DND-41 (cell line): Measurements from ENCODE around the gene CCDC106.

Experiments used
- CTCF ChIP-seq: IDR thresholded peaks from 2 replicates; pipeline ENCODE4 v1.5.1; 2012; ENCODE audit warnings: borderline replicate concordance, low read length, moderate library complexity, mild to moderate bottlenecking; ENCODE audit not compliant: poor library complexity, severe bottlenecking; ENCODE audit errors: extremely low read depth
- EZH2 ChIP-seq: IDR thresholded peaks from 3 replicates; pipeline ENCODE4 v1.6.1; 2012; ENCODE audit warnings: borderline replicate concordance, low read depth, mild to moderate bottlenecking, moderate library complexity, low read length, inconsistent platforms; ENCODE audit not compliant: severe bottlenecking

GRCh38 chr19:55605207-55605636 is 42.8 kb upstream of the CCDC106 start:
- no peak for TF ChIP-seq EZH2
- TF ChIP-seq CTCF, result no peak
